GM13976 (cell line): ENCODE results near the gene R3HCC1L.

Experiments
- DNase-seq: peaks from one replicate; pipeline ENCODE4 v3.0.0; 2012; ENCODE audit warnings: low spot score
- in situ Hi-C: fragments of 300-500 bp; cut with MboI; formaldehyde crosslinking; loops from one replicate; pipeline ENCODE4 v1.12.0; 2022; ENCODE audit warnings: low sequenced_read_pairs, mixed read lengths, inconsistent platforms; ENCODE audit not compliant: unreplicated experiment
- TF ChIP-seq, protein P1 (sequence below): IDR thresholded peaks from 2 replicates; pipeline ENCODE4 v1.5.1; 2012; ENCODE audit warnings: borderline replicate concordance, mild to moderate bottlenecking; ENCODE audit not compliant: insufficient read depth; ENCODE audit errors: extremely low read depth, missing control alignments, control extremely low read depth

The R3HCC1L gene

DNA sequence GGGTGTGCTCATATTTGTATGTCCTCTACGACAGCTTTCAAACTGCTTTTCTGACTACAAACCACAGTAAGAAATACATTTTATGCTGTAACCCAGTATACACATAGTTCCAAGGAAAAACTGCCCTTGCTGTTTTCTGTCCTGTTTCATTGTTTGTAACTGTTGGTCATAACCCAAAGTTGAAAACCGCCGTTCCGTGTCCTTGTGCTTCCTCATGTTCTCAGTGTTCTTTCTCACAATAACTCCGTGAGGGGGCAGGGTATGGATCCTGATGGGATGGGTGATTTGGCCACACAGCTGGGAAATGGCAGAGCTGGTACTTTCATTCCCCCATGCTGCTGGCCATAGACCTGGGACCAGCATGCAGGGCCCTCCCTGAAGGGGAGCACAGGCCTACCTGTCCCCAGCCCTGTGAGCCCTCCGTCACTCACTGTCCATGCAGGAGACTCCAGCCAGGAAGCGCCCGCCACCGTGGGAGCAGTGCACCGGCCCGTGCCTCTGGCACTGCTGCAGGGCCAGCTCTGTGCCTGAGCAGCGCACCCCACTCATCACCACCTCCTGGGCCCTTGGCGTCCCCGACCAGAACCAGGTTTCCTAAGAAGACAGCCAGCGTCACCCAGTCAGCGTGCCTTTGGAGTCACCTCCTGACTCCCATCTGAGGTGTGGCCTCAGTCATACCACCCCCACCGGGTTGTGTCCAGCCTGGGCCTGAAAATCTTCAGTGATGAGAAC is 120.9 kb downstream of the R3HCC1L start:
- TF ChIP-seq, protein P1, sequence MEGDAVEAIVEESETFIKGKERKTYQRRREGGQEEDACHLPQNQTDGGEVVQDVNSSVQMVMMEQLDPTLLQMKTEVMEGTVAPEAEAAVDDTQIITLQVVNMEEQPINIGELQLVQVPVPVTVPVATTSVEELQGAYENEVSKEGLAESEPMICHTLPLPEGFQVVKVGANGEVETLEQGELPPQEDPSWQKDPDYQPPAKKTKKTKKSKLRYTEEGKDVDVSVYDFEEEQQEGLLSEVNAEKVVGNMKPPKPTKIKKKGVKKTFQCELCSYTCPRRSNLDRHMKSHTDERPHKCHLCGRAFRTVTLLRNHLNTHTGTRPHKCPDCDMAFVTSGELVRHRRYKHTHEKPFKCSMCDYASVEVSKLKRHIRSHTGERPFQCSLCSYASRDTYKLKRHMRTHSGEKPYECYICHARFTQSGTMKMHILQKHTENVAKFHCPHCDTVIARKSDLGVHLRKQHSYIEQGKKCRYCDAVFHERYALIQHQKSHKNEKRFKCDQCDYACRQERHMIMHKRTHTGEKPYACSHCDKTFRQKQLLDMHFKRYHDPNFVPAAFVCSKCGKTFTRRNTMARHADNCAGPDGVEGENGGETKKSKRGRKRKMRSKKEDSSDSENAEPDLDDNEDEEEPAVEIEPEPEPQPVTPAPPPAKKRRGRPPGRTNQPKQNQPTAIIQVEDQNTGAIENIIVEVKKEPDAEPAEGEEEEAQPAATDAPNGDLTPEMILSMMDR, result no peak
- DNase-seq, result no peak
- in situ Hi-C loops, result no loop called here

DNA sequence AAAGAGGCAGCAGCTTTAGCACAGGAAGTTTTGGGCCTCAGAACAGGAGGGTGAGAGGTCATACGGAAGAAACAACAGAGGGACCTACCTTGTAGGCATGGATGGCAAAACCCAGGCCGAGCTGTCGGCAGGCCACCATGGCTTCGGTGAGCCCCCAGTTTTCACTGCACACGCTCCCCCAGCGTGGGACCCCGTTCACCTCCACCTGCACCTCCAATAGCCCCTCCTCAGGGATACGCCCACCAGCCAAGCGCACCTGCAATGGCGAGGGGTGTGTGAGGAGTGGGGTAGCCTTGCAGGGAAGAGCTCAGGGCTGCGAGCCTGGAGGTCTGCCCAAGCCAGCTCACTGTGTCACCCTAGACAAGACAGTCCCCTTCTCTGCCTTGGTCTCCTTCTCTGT is 122.2 kb downstream of the R3HCC1L start:
- in situ Hi-C loops, result no loop called here
- TF ChIP-seq, protein P1, result no peak
- no peak for DNase-seq

DNA sequence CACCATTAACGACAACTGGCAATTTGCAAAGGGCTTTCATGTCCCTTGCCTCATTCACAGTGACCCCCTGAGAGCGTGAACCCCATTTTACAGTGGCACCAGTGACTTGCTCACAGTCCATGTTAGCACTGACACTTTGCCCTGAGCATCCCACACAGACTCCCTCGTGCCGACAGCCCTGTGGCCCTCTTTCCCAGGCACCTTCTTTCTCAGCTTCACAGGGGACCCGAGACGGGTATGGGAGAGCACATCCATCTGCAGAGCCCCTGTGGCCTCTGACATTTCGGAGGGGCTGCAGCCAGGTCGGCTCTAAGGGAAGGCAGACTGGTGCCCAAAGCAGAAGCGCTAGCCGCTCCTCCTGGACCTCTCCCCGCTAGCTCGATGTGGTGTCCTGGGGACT is 122.7 kb downstream of the R3HCC1L start:
- TF ChIP-seq, protein P1, result no peak
- in situ Hi-C loops, result no loop called here
- no peak for DNase-seq

DNA sequence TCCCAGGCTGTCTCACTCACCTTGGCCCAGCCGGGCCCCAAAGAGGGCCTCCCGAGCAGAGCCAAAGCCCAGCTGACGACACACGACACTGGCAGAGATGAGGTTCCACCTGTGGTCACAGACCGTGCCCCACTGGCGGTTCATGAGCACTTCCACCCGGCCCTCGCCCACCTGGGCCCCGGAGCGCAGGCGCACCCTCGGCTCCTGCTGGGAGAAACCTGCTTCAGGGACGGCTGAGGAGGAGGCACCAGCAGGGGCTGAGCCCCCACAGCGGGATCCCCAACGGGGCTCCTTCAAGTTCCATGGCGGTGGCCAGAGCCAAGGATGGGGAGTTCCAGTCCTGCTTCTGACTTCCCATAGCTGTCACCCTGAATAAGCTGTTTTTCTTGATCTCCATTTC is 123.5 kb downstream of the R3HCC1L start:
- in situ Hi-C loops, result no loop called here
- TF ChIP-seq, protein P1, result no peak
- DNase-seq, result no peak

DNA sequence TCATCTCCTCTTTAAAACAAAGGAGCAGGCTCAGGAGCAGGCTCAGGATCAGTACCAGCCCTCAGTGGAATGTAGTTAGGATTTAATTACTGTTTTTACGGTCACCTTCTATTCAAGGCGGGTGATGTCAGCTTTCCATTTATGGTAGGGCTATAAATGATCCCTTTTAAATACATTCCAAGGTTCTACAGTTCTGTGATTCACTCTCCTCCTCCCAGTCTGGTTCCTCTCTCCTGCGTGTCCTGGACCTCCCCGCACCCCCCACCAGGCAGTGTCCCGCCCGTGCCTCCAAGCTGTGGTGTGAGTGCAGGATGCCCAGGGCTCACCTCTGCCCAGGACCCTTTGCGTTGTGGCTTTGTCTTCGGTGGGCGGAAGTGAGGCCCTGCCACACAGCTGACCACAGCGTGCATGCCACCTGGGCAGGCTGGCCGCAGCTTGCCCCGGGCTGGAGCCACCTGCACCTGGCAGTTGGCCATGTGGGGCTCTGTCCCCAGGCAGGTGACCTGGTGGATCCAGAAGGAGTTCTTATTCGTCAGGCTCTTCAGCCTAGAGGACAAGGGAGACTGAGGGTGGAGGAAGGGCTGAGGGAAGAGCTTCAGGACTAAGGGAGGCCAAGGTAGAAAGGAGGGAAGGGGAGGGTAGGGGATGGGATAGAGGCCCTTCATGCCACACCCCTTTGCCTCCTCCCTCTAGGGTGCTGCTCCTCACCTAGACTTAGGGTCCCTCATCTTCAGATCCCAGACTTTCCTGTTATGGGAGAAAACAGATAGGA is 124.4 kb downstream of the R3HCC1L start:
- in situ Hi-C loops, result no loop called here
- DNase-seq, result no peak

DNA sequence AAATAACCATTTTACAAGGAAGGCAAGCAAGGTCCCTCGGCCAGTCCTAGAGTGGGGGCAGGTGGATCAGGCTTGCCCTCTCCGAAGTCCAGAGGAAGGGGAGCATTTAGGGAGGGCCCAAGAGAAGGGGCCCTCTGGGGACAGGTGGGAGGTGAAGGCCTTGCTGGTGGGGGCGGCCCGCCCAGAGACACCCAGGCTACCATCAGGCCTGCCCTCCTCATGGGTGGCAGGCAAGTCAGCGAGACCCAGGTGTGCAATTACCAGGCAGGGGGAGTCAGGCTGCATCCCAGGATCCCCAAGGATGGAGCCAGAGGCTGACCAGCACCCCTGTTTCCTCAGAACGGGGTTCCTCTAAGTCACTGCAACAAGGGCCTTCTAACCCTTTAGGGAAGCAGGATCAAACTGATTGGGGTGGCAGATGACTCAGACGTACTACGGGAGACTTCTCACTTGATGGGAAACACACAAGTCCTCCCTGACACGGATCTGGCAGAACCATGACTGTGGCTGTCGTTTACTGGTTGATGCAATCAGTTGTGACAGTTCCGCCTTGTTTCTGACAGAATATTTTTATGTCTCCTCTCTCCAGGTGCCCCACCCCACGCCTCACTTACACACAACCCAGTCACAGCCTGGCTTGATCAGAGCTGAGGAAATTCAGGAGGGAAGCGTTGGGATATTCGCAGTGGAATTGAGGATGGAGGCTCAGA is 125.3 kb downstream of the R3HCC1L start:
- no peak for DNase-seq
- TF ChIP-seq, protein P1, result no peak
- in situ Hi-C loops, result no loop called here

More for the DNA sequence above, 124.4 kb downstream of the R3HCC1L start:
- TF ChIP-seq, protein P1, result no peak
